HL-60 (cell line): ENCODE results near the gene PIK3CD.

ENCODE experiments used
- REST ChIP-seq: IDR thresholded peaks from 2 replicates; pipeline ENCODE4 v1.6.1; 2012; ENCODE audit warnings: low read depth; ENCODE audit not compliant: insufficient replicate concordance
- TF ChIP-seq, protein P1 (sequence below): IDR thresholded peaks from one replicate; pipeline ENCODE4 v1.5.1; 2011; ENCODE audit warnings: low read length, control low read depth, inconsistent platforms; ENCODE audit not compliant: insufficient read depth

GRCh38 chr1:9675393-9675792 is 23.9 kb downstream of the PIK3CD start:
- TF ChIP-seq, protein P1, sequence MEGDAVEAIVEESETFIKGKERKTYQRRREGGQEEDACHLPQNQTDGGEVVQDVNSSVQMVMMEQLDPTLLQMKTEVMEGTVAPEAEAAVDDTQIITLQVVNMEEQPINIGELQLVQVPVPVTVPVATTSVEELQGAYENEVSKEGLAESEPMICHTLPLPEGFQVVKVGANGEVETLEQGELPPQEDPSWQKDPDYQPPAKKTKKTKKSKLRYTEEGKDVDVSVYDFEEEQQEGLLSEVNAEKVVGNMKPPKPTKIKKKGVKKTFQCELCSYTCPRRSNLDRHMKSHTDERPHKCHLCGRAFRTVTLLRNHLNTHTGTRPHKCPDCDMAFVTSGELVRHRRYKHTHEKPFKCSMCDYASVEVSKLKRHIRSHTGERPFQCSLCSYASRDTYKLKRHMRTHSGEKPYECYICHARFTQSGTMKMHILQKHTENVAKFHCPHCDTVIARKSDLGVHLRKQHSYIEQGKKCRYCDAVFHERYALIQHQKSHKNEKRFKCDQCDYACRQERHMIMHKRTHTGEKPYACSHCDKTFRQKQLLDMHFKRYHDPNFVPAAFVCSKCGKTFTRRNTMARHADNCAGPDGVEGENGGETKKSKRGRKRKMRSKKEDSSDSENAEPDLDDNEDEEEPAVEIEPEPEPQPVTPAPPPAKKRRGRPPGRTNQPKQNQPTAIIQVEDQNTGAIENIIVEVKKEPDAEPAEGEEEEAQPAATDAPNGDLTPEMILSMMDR, result no peak
- no peak for TF ChIP-seq REST
